OCI-LY7 (cell line): ENCODE data around the gene ARPC5.
"Not testable (repeated sequence)": the region's sequence is repeated elsewhere in the genome, so short reads cannot be mapped to it uniquely, and the experiment has no call there.

Experiments used
- CTCF ChIP-seq: fragments of 200-600 bp; sonication (generic); conservative IDR thresholded peaks from 2 replicates; pipeline ENCODE4 v1.5.1; 2014; ENCODE audit warnings: mild to moderate bottlenecking, antibody characterized with exemption, low read length, moderate library complexity, mixed read lengths
- EZH2phosphoT487 ChIP-seq: fragments of 200-600 bp; sonication (generic); IDR thresholded peaks from 2 replicates; pipeline ENCODE4 v1.6.1; 2018; ENCODE audit warnings: low read depth, borderline replicate concordance, mild to moderate bottlenecking, mixed run types, antibody characterized with exemption, low read length, moderate library complexity, mixed read lengths

- TF ChIP-seq CTCF, EZH2phosphoT487: not testable (repeated sequence)
Measured at GRCh38 chr1:183626236-183626635, 9.3 kb downstream of the ARPC5 start.
